Measurements from ENCODE around the gene MOV10L1. TPM values are rescaled to one million over a fixed set of nuclear protein-coding genes. Genes with fewer than 3 reads are reported as not detected.

MOV10L1 gene
- total and polyA plus RNA-seq, 4 donors = 0.27 to 11.9 (median 0.43) TPM

DNA sequence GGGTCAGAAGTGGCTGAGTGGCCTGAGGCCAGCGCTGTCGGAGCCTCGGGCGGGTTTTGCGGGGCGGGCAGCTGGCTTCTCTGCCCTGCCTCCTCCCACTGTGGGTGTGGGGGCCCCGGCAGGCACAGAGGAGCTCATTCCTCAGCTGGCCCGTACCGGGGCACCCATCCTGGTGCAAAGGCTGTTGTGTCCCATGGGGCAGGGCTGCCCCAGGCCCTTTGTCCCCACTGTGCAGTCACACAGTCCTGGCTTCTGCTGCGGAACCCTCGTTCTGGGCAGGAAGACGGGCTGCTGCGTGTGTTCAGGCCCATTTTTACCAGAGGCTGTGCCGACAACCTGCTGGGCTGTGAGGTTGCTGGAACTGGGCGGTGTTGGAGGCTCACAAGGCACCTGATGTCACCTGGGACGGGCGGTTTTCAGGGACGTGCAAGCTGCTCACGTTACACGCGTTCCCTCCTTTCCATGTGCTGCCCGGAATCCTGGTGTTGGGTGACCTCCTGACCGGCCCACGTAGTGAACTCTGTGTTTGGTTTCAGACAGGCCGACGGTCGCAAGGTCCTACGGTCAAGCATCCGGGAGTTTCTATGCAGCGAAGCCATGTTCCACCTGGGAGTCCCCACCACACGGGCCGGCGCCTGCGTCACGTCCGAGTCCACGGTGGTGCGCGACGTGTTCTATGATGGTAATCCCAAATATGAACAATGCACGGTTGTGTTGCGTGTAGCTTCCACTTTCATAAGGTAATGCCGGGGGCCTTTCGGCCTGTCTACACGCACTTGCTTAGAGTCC lies 116.2 kb downstream of the MOV10L1 start:
- DNase-seq = no peak
- no peak for ATAC-seq (ENCODE audit: insufficient read depth, low FRiP score)
- TF ChIP-seq, protein P1, sequence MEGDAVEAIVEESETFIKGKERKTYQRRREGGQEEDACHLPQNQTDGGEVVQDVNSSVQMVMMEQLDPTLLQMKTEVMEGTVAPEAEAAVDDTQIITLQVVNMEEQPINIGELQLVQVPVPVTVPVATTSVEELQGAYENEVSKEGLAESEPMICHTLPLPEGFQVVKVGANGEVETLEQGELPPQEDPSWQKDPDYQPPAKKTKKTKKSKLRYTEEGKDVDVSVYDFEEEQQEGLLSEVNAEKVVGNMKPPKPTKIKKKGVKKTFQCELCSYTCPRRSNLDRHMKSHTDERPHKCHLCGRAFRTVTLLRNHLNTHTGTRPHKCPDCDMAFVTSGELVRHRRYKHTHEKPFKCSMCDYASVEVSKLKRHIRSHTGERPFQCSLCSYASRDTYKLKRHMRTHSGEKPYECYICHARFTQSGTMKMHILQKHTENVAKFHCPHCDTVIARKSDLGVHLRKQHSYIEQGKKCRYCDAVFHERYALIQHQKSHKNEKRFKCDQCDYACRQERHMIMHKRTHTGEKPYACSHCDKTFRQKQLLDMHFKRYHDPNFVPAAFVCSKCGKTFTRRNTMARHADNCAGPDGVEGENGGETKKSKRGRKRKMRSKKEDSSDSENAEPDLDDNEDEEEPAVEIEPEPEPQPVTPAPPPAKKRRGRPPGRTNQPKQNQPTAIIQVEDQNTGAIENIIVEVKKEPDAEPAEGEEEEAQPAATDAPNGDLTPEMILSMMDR (IDR thresholded peaks at IDR 0.05; ENCODE audit: control extremely low read depth, extremely low read depth) = no peak
- H3K27me3 ChIP-seq (ENCODE audit: control insufficient read depth in 3 of 3, insufficient read depth in 3 of 3, low read length in 2 of 3) = no peaks in the 10 kb centered on the region
- no peak overlapping the region for H3K9ac ChIP-seq (ENCODE audit: insufficient read depth in 1 of 2, low read length in 2 of 2)
- peaks cover 4 to 44% (median 26%) of the 10 kb centered on the region in 4 donors for H3K36me3 ChIP-seq (ENCODE audit: control insufficient read depth in 4 of 4, insufficient read depth in 4 of 4, low read length in 4 of 4)
- 95 to 96% methylated on average over 45 of the region's 45 CpGs for WGBS, 2 donors
- H3K27ac ChIP-seq (ENCODE audit: low read depth in 1 of 2, low read length in 1 of 2) = no peak overlapping the region
- no peaks in the 10 kb centered on the region for H3K9me3 ChIP-seq (ENCODE audit: control insufficient read depth in 4 of 4, insufficient read depth in 3 of 4, low read length in 3 of 4)
- no peak overlapping the region for H3K4me3 ChIP-seq
- peaks cover 0 to 11% (median 0%) of the 10 kb centered on the region in 5 donors for H3K4me1 ChIP-seq (ENCODE audit: control insufficient read depth in 5 of 5, insufficient read depth in 5 of 5, low read length in 5 of 5)

DNA sequence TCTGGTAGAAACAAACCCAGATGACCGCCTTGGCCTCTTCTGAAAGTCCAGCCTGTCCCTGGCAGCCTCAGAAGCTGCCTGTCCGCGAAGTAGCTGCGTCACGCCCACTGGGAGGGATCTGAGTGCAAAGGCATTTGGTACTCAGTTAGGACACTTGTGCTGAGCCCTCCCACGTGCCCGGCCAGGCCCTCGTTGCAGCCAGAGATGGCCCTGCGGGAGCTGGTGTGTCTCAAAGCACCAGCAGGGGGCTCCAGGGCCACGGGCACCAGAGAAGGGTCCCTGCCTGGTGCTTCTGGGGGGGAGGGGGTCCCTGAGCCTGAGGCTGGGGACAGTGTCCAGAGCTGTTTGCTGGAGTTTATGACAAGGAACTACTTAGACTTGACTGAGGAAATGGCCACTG lies 116.8 kb downstream of the MOV10L1 start:
- WGBS, 2 donors = 54 to 57% methylated on average over 10 of the region's 10 CpGs
- TF ChIP-seq, protein P1 (IDR thresholded peaks at IDR 0.05; ENCODE audit: control extremely low read depth, extremely low read depth) = no peak
- Histone ChIP-seq H3K4me3 (no peak overlapping the region), H3K9ac (ENCODE audit: insufficient read depth in 1 of 2, low read length in 2 of 2) (no peak overlapping the region), H3K27ac (ENCODE audit: low read depth in 1 of 2, low read length in 1 of 2) (no peak overlapping the region), H3K9me3 (ENCODE audit: control insufficient read depth in 4 of 4, insufficient read depth in 3 of 4, low read length in 3 of 4) (no peaks in the 10 kb centered on the region), H3K27me3 (ENCODE audit: control insufficient read depth in 3 of 3, insufficient read depth in 3 of 3, low read length in 2 of 3) (no peaks in the 10 kb centered on the region), H3K4me1 (ENCODE audit: control insufficient read depth in 5 of 5, insufficient read depth in 5 of 5, low read length in 5 of 5) (peaks cover 0 to 11% (median 0%) of the 10 kb centered on the region in 5 donors), H3K36me3 (ENCODE audit: control insufficient read depth in 4 of 4, insufficient read depth in 4 of 4, low read length in 4 of 4) (peaks cover 7 to 48% (median 29%) of the 10 kb centered on the region in 4 donors)
- ATAC-seq (ENCODE audit: insufficient read depth, low FRiP score) (no peak), DNase-seq (peak in 1 of 3 donors; percentile 40)

DNA sequence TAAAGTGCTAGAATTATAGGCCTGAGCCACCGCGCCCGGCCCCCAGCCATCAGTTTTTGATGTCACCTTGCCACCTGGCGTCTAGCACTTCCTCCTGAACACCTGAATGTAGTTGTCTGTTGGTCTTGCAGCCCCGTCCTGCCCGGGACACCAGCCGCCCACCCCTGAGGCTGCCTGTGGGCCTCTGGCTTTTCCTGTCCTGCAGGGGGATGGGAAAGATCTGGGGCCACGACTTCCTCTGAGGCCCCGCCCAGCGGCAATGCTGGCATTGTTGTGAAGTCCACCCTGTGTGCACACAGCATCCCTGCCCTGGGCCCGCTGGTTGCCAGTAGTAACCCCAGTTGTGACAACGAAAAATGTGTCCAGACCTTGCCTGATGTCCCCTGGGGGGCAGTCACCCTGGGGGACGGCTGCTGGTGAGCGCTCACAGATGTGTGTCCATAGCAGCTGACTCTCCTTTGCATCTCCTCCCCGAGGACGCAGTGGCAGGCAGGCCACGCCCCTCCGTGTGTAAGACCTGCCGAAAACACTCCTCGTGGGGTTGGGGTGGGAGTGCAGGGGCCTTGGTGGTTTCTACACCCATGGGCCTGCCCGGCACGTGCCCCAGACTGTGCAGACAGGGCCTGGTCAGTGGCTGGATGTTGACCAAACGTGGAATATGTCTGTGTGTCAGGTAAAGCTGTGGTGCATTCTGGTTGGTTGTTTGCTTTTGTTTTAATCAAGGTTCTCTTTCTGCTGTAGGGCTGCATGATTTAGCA lies 117.8 kb downstream of the MOV10L1 start:
- peaks cover 0 to 2% (median 0%) of the 10 kb centered on the region in 5 donors for H3K4me1 ChIP-seq (ENCODE audit: control insufficient read depth in 5 of 5, insufficient read depth in 5 of 5, low read length in 5 of 5)
- no peak for ATAC-seq (ENCODE audit: insufficient read depth, low FRiP score)
- no peaks in the 10 kb centered on the region for H3K27me3 ChIP-seq (ENCODE audit: control insufficient read depth in 3 of 3, insufficient read depth in 3 of 3, low read length in 2 of 3)
- H3K9ac ChIP-seq (ENCODE audit: insufficient read depth in 1 of 2, low read length in 2 of 2) = no peak overlapping the region
- peaks cover 7 to 51% (median 35%) of the 10 kb centered on the region in 4 donors for H3K36me3 ChIP-seq (ENCODE audit: control insufficient read depth in 4 of 4, insufficient read depth in 4 of 4, low read length in 4 of 4)
- TF ChIP-seq, protein P1 (IDR thresholded peaks at IDR 0.05; ENCODE audit: control extremely low read depth, extremely low read depth) = no peak
- peak in 1 of 3 donors; percentile 27 for DNase-seq
- no peak overlapping the region for H3K27ac ChIP-seq (ENCODE audit: low read depth in 1 of 2, low read length in 1 of 2)
- H3K4me3 ChIP-seq = no peak overlapping the region
- H3K9me3 ChIP-seq (ENCODE audit: control insufficient read depth in 4 of 4, insufficient read depth in 3 of 4, low read length in 3 of 4) = no peaks in the 10 kb centered on the region
- WGBS, 2 donors = 48 to 67% methylated on average over 23 of the region's 23 CpGs
